Measurements from ENCODE around the gene NPIPA5.

GRCh38 chr16:15403392-15403995, 25.4 kb upstream of the NPIPA5 start:
- TF ChIP-seq TSHZ2 (CRISPR knock-in tag; IDR thresholded peaks at IDR 0.05) (no peak), ZFP3 (CRISPR knock-in tag; IDR thresholded peaks at IDR 0.05) (no peak), ZNF8 (CRISPR knock-in tag; IDR thresholded peaks at IDR 0.05) (no peak), TOX (CRISPR knock-in tag; IDR thresholded peaks at IDR 0.05; ENCODE audit: borderline replicate concordance) (no peak), PATZ1 (CRISPR knock-in tag; IDR thresholded peaks at IDR 0.05; ENCODE audit: borderline replicate concordance) (no peak), CREB5 (CRISPR knock-in tag; IDR thresholded peaks at IDR 0.05; ENCODE audit: low read depth) (no peak), ZNF70 (CRISPR knock-in tag; IDR thresholded peaks at IDR 0.05) (no peak)
